Measurements from ENCODE around the gene PNP.
A peak's percentile ranks its signal among the peaks of the same experiment; 100 is the strongest.

PNP gene

DNA sequence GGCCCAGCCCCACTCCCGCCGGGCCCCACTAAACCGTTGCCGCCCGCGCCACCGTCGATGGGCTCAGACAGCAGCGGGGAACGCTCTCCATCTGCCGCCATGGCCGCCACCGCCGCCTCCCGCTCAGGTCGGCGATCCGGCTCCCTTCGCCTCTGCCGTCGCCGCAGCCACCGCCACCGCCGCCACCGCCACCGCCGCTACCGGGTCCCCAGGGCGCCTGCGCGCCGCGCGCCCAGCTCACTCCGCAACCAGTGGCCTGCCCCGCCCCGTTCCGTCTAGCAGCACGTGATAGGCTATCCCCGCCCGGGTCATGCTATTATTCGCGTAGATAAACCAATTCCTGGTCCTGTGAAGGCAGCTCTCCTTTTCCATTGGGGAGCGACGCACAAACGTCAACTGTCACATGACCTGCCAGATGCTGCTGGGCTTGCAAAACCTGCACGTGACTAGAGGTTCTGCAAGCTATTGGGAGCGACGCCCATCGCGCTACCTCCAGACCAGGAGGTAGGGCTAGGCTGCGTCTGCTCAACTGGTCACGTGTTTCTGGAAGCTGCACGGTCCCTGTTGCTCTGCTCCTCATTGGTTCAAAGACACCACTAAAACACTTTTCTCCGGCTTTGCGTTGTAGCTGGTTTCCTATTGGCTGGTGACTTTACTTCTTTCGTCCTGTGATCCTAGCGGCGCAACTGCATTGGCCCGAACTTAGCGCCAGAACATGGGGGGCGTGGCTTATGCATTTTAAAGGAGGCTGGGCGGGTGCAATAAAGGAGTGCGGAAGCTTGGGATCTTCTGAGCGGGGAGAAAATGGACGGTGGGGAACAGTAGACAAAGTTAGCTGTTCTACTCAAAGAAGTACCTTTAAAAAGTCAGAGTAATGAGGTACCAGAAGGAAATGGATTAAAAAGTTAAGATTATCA lies 7.7 kb upstream of the PNP start, which contains the start of gene PIP4P1:
TSS of gene PIP4P1 (minus strand) at position 210 of the 917 bp plus-strand sequence. CDS start at position 101, 109 bp downstream.
- no peaks in the 10 kb centered on the region for H3K9me3 Mint-ChIP-seq
- H3K36me3 Mint-ChIP-seq (ENCODE audit: insufficient read depth): peaks cover 38% of the 10 kb centered on the region
- peak within 1 kb of the TSS; percentile 95 to 97 for H3K27ac Mint-ChIP-seq
- DNase-seq (peak; percentile 96 to 98 (median 97)), ATAC-seq (replicated peaks) (peak; percentile 86)
- peaks cover 22% of the 10 kb centered on the region in 2 donors for H3K4me1 Mint-ChIP-seq (ENCODE audit: low read depth in 2 of 2)
- peak within 1 kb of the TSS; percentile 77 to 91 for H3K4me3 Mint-ChIP-seq
- H3K27me3 Mint-ChIP-seq: no peaks in the 10 kb centered on the region

DNA sequence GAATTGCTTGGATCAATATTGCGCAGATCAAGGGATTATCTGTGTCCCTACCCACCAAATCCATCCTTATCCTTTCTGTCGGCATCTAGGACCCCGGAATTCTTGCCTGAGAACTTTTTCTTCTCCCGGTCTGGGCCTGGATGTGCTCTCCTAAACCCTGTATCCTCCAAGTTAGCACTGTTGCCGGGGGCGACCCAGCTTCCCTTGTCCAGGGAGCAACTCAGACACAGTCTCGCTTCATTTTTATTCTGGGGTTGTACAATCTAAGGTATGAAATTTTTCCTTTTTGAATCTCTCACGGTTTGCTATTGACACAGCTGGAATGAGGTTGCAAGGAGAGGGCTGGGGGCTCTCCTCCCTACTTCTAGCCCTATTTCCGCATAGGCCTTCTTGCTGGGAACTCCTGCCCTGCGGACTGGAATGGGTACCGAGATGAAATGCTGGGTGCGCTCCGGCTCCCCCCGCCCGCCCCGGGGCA lies 403 bp upstream of the PNP start:
- Mint-ChIP-seq H3K27ac (peak overlapping the region; percentile 95 to 96), H3K36me3 (ENCODE audit: insufficient read depth) (peaks cover 47% of the 10 kb centered on the region), H3K4me3 (peak overlapping the region; percentile 95 to 98), H3K27me3 (no peaks in the 10 kb centered on the region), H3K9me3 (no peaks in the 10 kb centered on the region), H3K4me1 (ENCODE audit: low read depth in 2 of 2) (peaks cover 37 to 39% of the 10 kb centered on the region in 2 donors)
- ATAC-seq (replicated peaks) (no peak), DNase-seq (no peak)

DNA sequence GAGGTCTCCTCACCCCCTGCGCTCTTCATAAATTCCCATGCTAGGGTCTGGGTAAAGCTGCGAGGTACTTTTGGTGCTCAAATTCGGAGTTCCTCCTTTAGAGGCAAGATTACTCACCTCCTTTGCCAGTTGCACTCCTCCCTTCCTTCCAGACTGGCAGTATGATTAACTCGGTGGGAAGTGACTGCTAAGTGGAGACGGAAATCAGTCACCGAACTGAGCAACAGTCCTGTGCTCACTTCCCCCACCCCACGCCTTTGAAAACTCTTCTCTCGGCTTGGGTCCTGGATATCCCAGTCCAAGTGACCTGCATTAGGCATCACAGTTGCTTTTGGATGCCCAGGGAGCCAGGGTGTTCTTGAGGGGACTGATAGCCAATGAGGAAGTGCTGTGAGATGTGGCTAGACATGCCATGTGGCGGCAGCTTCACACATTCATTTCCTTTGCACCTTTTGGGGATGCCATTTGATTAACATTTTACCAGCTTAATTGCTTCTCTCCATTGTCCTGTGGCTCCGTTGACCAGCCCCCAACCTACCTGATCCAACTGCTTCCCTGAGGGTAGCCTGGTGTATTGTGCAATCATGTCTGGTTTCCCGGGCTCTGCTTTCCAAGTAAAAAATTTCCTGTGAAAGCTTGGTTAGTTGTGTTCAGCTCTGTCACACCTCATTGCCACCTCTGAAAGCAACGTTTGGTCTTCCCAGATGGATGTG lies 840 bp downstream of the PNP start:
- no peaks in the 10 kb centered on the region for H3K9me3 Mint-ChIP-seq
- ATAC-seq (replicated peaks) (peak; percentile 46), DNase-seq (peak; percentile 24 to 42 (median 28))
- H3K27ac Mint-ChIP-seq: peak overlapping the region; percentile 95 to 96
- H3K4me1 Mint-ChIP-seq (ENCODE audit: low read depth in 2 of 2): peaks cover 50 to 52% of the 10 kb centered on the region in 2 donors
- no peaks in the 10 kb centered on the region for H3K27me3 Mint-ChIP-seq
- peak overlapping the region; percentile 95 to 98 for H3K4me3 Mint-ChIP-seq
- H3K36me3 Mint-ChIP-seq (ENCODE audit: insufficient read depth): peaks cover 59% of the 10 kb centered on the region

DNA sequence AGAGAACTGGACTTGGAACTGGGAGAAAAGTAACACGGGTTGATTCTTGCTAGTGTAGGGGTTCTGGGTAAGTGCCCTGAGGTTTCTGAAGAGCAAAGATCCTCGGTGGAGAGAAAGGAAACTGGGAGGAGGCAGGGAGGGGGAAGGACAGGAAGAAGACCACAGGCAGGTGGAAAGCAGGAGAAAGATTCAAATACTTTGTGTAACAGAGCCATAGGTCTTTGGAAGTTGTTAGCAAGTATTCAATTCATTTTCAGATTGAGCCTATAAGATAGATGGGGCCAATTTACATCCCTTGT lies 1.3 kb downstream of the PNP start:
- peaks cover 53 to 57% of the 10 kb centered on the region in 2 donors for H3K4me1 Mint-ChIP-seq (ENCODE audit: low read depth in 2 of 2)
- no peaks in the 10 kb centered on the region for H3K9me3 Mint-ChIP-seq
- peak overlapping the region; percentile 95 to 98 for H3K4me3 Mint-ChIP-seq
- no peaks in the 10 kb centered on the region for H3K27me3 Mint-ChIP-seq
- H3K27ac Mint-ChIP-seq: peak overlapping the region; percentile 95 to 96
- H3K36me3 Mint-ChIP-seq (ENCODE audit: insufficient read depth): peaks cover 64% of the 10 kb centered on the region
- DNase-seq: no peak
- ATAC-seq (replicated peaks): no peak

DNA sequence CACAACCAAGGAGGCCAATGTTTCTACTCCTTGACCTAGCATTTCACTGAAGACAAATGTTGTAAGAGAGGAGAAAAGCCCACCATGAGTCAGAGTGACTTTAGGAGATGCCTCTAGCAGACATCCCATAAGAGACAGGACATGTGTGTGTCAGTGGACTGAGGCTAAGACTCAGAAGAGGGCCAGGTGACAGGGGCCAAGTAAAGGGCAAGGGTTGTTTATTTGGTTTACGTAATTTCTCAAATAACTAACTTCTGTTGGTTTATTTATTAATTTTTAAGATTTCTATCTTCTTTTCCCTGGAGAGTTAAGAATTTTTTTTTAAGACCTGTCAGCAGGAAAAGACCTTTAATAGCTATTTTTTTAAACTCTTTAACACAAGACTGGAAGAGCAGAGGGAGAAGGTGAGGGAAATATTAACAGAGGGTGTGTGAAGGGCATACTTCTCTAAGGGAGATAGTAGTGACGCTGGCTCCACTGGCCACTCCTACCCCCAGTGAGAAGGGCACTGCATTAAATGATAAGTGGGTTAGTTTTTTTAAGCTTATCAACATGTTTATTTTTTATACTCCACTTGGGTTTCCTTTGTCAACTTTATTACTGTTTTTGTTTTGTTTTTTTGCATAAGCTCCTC lies 3.4 kb downstream of the PNP start:
- H3K9me3 Mint-ChIP-seq: no peaks in the 10 kb centered on the region
- peak overlapping the region; percentile 73 to 98 for H3K4me3 Mint-ChIP-seq

DNA sequence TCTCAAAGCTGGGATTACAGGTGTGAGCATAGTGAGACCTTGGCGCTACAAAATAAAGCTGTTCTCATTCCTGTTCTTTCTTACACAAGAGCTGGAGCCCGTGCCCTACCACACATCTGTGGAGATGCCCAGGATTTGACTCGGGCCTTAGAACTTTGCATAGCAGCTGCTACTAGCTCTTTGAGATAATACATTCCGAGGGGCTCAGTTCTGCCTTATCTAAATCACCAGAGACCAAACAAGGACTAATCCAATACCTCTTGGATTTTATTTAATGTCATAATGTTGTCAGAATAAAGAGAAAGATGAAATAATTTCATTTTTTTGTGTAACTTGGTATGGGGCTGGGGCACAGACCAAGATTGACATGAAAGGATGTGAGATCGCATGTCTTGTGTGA lies 7.6 kb downstream of the PNP start:
- DNase-seq: no peak
- H3K27ac Mint-ChIP-seq: peak overlapping the region; percentile 35 to 92
- H3K9me3 Mint-ChIP-seq: peaks cover 0 to 6% of the 10 kb centered on the region in 2 donors
- peak overlapping the region; percentile 64 to 67 for H3K4me3 Mint-ChIP-seq
- H3K36me3 Mint-ChIP-seq (ENCODE audit: insufficient read depth): peaks cover 68% of the 10 kb centered on the region
- no peaks in the 10 kb centered on the region for H3K27me3 Mint-ChIP-seq
- H3K4me1 Mint-ChIP-seq (ENCODE audit: low read depth in 2 of 2): peaks cover 57 to 67% of the 10 kb centered on the region in 2 donors
- no peak for ATAC-seq (replicated peaks)

More for the DNA sequence above, 3.4 kb downstream of the PNP start:
- Mint-ChIP-seq H3K36me3 (ENCODE audit: insufficient read depth) (peaks cover 84% of the 10 kb centered on the region), H3K4me1 (ENCODE audit: low read depth in 2 of 2) (peaks cover 65 to 77% of the 10 kb centered on the region in 2 donors), H3K27me3 (no peaks in the 10 kb centered on the region), H3K27ac (peak overlapping the region; percentile 73 to 80)
- no peak for ATAC-seq (replicated peaks)
- DNase-seq: no peak

DNA sequence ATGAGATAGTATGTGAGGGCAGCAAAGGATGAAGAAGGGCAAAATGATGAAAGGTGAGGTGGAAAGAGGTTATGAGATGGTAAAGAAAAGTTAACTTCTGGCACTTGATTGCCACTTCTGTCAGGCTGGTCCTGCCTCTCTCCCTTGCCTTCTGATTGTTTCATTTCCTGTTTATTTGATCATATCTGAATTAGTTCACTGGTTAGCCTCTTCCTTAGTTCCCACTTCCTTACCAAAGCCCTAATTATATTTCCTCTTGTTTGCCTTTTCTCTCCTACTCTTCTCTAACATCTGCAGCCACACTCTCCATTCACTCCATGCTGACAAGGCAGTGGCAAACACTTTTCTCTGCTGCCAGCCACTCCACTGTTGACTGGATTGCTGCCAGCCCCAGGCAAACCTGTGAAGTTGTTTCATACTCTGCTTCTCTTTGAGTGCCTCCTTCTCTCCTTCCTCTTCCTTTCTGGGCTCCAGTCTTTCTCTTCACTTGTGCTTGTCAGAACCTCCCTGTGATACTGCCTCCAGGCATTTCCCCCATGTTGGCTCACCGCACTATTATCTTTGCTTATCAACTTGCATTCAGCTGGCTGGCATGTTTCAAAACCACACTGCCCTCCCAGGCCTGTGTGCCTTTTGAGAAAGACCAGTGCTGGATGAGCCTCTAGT lies 8.1 kb downstream of the PNP start:
- peaks cover 0 to 6% of the 10 kb centered on the region in 2 donors for H3K9me3 Mint-ChIP-seq
- ATAC-seq (replicated peaks) (peak; percentile 76), DNase-seq (peak; percentile 30 to 33 (median 33))
- no peaks in the 10 kb centered on the region for H3K27me3 Mint-ChIP-seq
- H3K4me1 Mint-ChIP-seq (ENCODE audit: low read depth in 2 of 2): peaks cover 51 to 67% of the 10 kb centered on the region in 2 donors
- peak overlapping the region; percentile 35 to 92 for H3K27ac Mint-ChIP-seq
- H3K36me3 Mint-ChIP-seq (ENCODE audit: insufficient read depth): peaks cover 63% of the 10 kb centered on the region
- peak overlapping the region; percentile 64 to 67 for H3K4me3 Mint-ChIP-seq

DNA sequence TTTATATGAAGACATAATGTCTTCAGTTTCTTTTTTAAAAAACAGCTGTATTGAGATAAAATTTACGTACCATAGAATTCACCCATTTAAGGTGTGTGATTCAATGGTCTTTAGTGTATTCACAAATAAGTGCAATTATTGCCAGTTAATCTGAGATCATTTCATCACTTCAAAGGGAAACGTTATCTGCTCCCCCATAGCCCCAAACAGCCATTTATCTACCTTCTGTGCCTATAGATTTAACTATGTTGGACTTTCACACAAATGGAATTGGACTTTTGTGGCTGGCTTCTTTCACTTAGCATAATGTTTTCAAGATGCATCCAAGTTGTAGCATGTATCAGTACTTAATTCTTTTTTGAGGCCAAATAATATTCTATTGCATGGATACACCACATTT lies 9.7 kb downstream of the PNP start:
- Mint-ChIP-seq H3K36me3 (ENCODE audit: insufficient read depth) (peaks cover 50% of the 10 kb centered on the region), H3K27me3 (no peaks in the 10 kb centered on the region), H3K4me1 (ENCODE audit: low read depth in 2 of 2) (peaks cover 44 to 63% of the 10 kb centered on the region in 2 donors), H3K27ac (peak overlapping the region; percentile 35 to 86), H3K4me3 (no peak overlapping the region), H3K9me3 (peaks cover 0 to 6% of the 10 kb centered on the region in 2 donors)
- ATAC-seq (replicated peaks) (no peak), DNase-seq (no peak)

DNA sequence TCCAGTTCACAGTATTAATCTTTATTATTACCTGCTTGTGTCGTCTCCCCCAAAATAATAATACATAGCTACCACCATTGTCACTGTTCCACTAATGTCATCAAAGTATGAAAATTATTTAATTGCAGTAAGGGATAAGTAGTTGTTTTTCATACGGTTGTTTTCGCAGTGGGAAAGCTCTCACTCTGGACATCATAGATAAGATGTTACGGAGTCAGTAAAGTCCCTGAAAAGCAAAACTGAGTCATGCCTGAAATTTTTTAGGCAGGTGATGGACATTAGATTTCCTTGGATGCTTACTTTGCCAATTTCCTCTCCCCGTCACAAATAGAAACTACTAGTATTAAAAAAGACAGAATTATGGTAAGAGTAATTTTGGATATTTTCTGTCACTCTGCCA lies 13.2 kb downstream of the PNP start:
- H3K27ac Mint-ChIP-seq: peak overlapping the region; percentile 36 to 62
- H3K27me3 Mint-ChIP-seq: no peaks in the 10 kb centered on the region
- H3K9me3 Mint-ChIP-seq: peaks cover 0 to 6% of the 10 kb centered on the region in 2 donors
- no peak overlapping the region for H3K4me3 Mint-ChIP-seq
- peaks cover 36 to 49% of the 10 kb centered on the region in 2 donors for H3K4me1 Mint-ChIP-seq (ENCODE audit: low read depth in 2 of 2)
- DNase-seq (no peak), ATAC-seq (replicated peaks) (no peak)
- H3K36me3 Mint-ChIP-seq (ENCODE audit: insufficient read depth): peaks cover 19% of the 10 kb centered on the region

DNA sequence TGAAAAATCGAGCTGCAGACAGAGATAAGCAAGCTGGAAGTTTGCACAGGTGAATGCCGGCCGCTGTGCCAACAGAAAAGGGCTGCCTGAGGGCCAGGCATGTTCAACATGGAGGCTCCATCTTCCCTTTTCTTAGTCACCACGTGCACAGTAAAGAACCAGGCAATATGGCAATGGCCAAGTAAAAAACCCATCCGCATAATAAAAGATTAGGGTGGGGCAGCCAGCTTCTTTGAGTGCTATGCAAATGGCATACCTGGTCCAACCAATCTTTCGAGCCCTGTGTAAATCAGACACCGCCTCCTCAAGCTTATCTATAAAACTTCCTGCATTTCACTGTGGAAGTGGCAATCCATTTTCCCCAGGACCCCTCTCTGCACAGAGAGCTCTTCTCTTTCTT lies 16.7 kb downstream of the PNP start:
- no peaks in the 10 kb centered on the region for H3K9me3 Mint-ChIP-seq
- H3K27me3 Mint-ChIP-seq: no peaks in the 10 kb centered on the region
- H3K27ac Mint-ChIP-seq: no peak overlapping the region
- no peak overlapping the region for H3K4me3 Mint-ChIP-seq
- peaks cover 40 to 58% of the 10 kb centered on the region in 2 donors for H3K4me1 Mint-ChIP-seq (ENCODE audit: low read depth in 2 of 2)
- ATAC-seq (replicated peaks) (no peak), DNase-seq (no peak)
- H3K36me3 Mint-ChIP-seq (ENCODE audit: insufficient read depth): peaks cover 5% of the 10 kb centered on the region

DNA sequence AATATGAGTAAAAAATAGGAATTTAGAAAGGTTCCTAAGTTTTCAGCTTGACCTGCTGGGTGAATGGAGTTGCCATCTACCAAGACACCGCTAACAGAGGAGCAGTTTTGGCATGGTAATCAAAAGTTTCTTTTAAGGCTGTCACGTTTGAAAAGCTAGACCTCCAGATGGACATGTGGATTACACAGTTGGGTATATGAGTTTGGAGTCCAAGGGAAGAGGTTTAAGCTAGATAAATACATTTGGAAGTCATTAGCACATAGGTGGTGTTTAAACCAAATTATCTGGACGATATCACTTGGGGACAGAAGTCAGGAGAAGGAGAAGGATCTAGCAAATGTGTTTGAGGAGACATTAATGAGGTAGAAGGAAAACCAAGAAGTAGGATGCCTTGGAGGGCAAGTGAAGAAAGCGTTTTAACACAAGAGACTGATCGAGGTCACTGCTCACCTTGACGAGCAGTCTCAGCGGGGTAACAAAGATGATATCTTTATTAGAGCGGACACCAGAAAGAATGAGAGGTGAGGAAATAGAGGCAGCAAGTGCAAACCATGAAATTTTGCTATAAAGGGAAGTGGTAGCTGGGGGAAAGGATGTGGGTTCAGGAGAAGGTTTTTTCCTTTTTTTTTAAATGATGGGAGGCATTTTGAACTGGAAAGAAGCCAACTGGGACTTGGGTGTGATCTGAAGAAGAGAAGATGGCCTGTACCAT lies 17.6 kb downstream of the PNP start:
- H3K36me3 Mint-ChIP-seq (ENCODE audit: insufficient read depth): peaks cover 5% of the 10 kb centered on the region
- ATAC-seq (replicated peaks) (peak; percentile 60), DNase-seq (no peak)
- H3K4me1 Mint-ChIP-seq (ENCODE audit: low read depth in 2 of 2): peaks cover 46 to 66% of the 10 kb centered on the region in 2 donors
- H3K9me3 Mint-ChIP-seq: no peaks in the 10 kb centered on the region
- H3K27ac Mint-ChIP-seq: peak overlapping the region; percentile 0 to 73
- no peaks in the 10 kb centered on the region for H3K27me3 Mint-ChIP-seq
- H3K4me3 Mint-ChIP-seq: peak overlapping the region; percentile 11 to 64

DNA sequence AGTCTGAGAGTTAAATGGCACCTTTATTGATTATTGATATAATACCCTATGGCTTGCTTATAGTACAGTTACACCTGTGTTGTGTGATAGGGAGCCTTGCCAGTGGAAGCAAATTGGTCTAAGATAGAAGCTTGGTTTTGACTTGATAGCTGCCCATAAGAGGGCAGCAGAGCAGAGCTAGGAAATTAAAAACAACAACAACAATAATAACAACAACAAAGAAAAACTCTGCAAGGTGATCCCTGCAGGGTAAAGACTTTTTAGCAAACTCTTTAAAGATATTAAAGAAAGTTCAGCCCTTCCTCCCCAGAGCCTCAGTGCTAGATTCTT lies 18.2 kb downstream of the PNP start:
- ATAC-seq (replicated peaks) (peak; percentile 31), DNase-seq (no peak)
- peak overlapping the region; percentile 11 to 64 for H3K4me3 Mint-ChIP-seq
- H3K4me1 Mint-ChIP-seq (ENCODE audit: low read depth in 2 of 2): peaks cover 46 to 60% of the 10 kb centered on the region in 2 donors
- H3K9me3 Mint-ChIP-seq: no peaks in the 10 kb centered on the region
- no peaks in the 10 kb centered on the region for H3K27me3 Mint-ChIP-seq
- H3K27ac Mint-ChIP-seq: peak overlapping the region; percentile 0 to 73
- peaks cover 5% of the 10 kb centered on the region for H3K36me3 Mint-ChIP-seq (ENCODE audit: insufficient read depth)
